Lung (tissue), 12 donors: Measurements from ENCODE around the gene TSC22D2. TPM values are rescaled to one million over a fixed set of nuclear protein-coding genes. Genes with fewer than 3 reads are reported as not detected.

Experiments used
- ATAC-seq: fragments of 200-7000 bp; cut with Tn5 transposase; one replicate; pipeline ENCODE4 v1.9.1; 2020; ENCODE audit warnings: moderate number of reproducible peaks; ENCODE audit not compliant: insufficient read depth, low FRiP score
- DNase-seq, 3 donors: peaks; one replicate each; pipeline ENCODE4 v3.0.0-alpha.2; 2013 to 2017
- H3K27ac ChIP-seq, 2 donors: one replicate each; pipeline ENCODE4 v1.5.1; 2013; ENCODE audit warnings: mild to moderate bottlenecking in 2 of 2, moderate library complexity in 2 of 2, control low read depth in 1 of 2, inconsistent platforms in 1 of 2, low read depth in 1 of 2, low read length in 1 of 2
- H3K27me3 ChIP-seq, 3 donors: one replicate each; pipeline ENCODE4 v1.5.1; 2013; ENCODE audit warnings: low read length in 2 of 3; ENCODE audit not compliant: control insufficient read depth in 3 of 3, insufficient read depth in 3 of 3
- H3K36me3 ChIP-seq, 4 donors: one replicate each; pipeline ENCODE4 v1.5.1; 2013; ENCODE audit warnings: low read length in 4 of 4, mild to moderate bottlenecking in 1 of 4, moderate library complexity in 1 of 4; ENCODE audit not compliant: control insufficient read depth in 4 of 4, insufficient read depth in 4 of 4
- H3K4me1 ChIP-seq, 5 donors: one replicate each; pipeline ENCODE4 v1.5.1; 2013; ENCODE audit warnings: low read length in 5 of 5, mild to moderate bottlenecking in 2 of 5, moderate library complexity in 1 of 5; ENCODE audit not compliant: control insufficient read depth in 5 of 5, insufficient read depth in 5 of 5
- H3K4me3 ChIP-seq: one replicate; pipeline ENCODE4 v1.5.1; 2013; ENCODE audit warnings: mild to moderate bottlenecking, control low read depth, moderate library complexity
- H3K9ac ChIP-seq, 2 donors: one replicate each; pipeline ENCODE4 v1.5.1; 2013; ENCODE audit warnings: low read length in 2 of 2, control low read depth in 1 of 2; ENCODE audit not compliant: insufficient read depth in 1 of 2
- H3K9me3 ChIP-seq, 4 donors: one replicate each; pipeline ENCODE4 v1.5.1; 2013; ENCODE audit warnings: low read length in 3 of 4, mild to moderate bottlenecking in 1 of 4, moderate library complexity in 1 of 4; ENCODE audit not compliant: control insufficient read depth in 4 of 4, insufficient read depth in 3 of 4
- CTCF ChIP-seq: IDR thresholded peaks from 2 replicates; pipeline ENCODE4 v1.5.1; 2012; ENCODE audit warnings: mild to moderate bottlenecking; ENCODE audit errors: control extremely low read depth, extremely low read depth
- WGBS, 2 donors: extraction: QIAGEN DNeasy Blood & Tissue Kit; methylation state at CpG; one replicate each; pipeline ENCODE4 v1.1.7; 2013; 5-methylcytosine and 5-hydroxymethylcytosine counted together
- polyA plus RNA-seq, 2 donors: library from polyadenylated mRNA; stranded (reverse); fragments of 200-250 nt; gene quantifications; one replicate each; pipeline ENCODE4 v1.2.1, GENCODE V29; 2013
- total RNA-seq, 2 donors: library from RNA; depleted of rRNA in 1 of 2; stranded (reverse); fragments of >200 nt in 1 of 2; gene quantifications; one replicate each; pipeline ENCODE4 v1.2.1, GENCODE V29; 2014 to 2021
- donor health status: control.
- donor health status: control.
- donor health status: Bipolar disorder and iron deficiency.
- donor health status: healthy.
- donor health status: DM: yes; HTN: yes; CAD: no.

TSC22D2 gene
- total and polyA plus RNA-seq, 4 donors: 8.8 to 57.7 (median 18.7) TPM

GRCh38 chr3:150410311-150411105, 2.4 kb downstream of the TSC22D2 start:
- TF ChIP-seq CTCF: no peak
- DNase-seq: peak; percentile 36 to 51 (median 51)
- Histone ChIP-seq H3K4me1 (peaks cover 1 to 33% (median 5%) of the 10 kb centered on the region in 5 donors), H3K36me3 (peaks cover 1 to 55% (median 5%) of the 10 kb centered on the region in 4 donors), H3K27me3 (no peaks in the 10 kb centered on the region), H3K9ac (peak overlapping the region; percentile 57 to 96), H3K4me3 (peak overlapping the region; percentile 93), H3K9me3 (no peaks in the 10 kb centered on the region), H3K27ac (peak overlapping the region; percentile 99)
- ATAC-seq: peak; percentile 2
- 0 to 1% methylated on average over 49 to 68 of the region's 68 CpGs for whole genome bisulfite sequencing, 2 donors

GRCh38 chr3:150411106-150411460, 3.0 kb downstream of the TSC22D2 start:
- ATAC-seq (no peak), DNase-seq (peak in 1 of 3 donors; percentile 47)
- Histone ChIP-seq H3K36me3 (peaks cover 2 to 56% (median 5%) of the 10 kb centered on the region in 4 donors), H3K4me1 (peaks cover 3 to 33% (median 10%) of the 10 kb centered on the region in 5 donors), H3K27ac (peak overlapping the region; percentile 99), H3K9ac (peak overlapping the region; percentile 57 to 96), H3K9me3 (no peaks in the 10 kb centered on the region), H3K4me3 (peak overlapping the region; percentile 93), H3K27me3 (no peaks in the 10 kb centered on the region)
- 2 to 5% methylated on average over 5 of the region's 5 CpGs for WGBS, 2 donors
- no peak for TF ChIP-seq CTCF

GRCh38 chr3:150411546-150411945, 3.4 kb downstream of the TSC22D2 start:
- no peak for TF ChIP-seq CTCF
- no peaks in the 10 kb centered on the region for H3K27me3 ChIP-seq
- H3K4me3 ChIP-seq: peak overlapping the region; percentile 18
- DNase-seq (peak in 1 of 3 donors; percentile 53), ATAC-seq (no peak)
- H3K27ac ChIP-seq: peak overlapping the region in 1 of 2 donors; percentile 15
- H3K4me1 ChIP-seq: peaks cover 3 to 33% (median 10%) of the 10 kb centered on the region in 5 donors
- 5 to 13% methylated on average over 3 of the region's 3 CpGs for WGBS, 2 donors
- no peaks in the 10 kb centered on the region for H3K9me3 ChIP-seq
- peak overlapping the region; percentile 57 to 96 for H3K9ac ChIP-seq
- peaks cover 2 to 56% (median 5%) of the 10 kb centered on the region in 4 donors for H3K36me3 ChIP-seq
